ENCODE measurements around the gene PPFIA2.

DNA sequence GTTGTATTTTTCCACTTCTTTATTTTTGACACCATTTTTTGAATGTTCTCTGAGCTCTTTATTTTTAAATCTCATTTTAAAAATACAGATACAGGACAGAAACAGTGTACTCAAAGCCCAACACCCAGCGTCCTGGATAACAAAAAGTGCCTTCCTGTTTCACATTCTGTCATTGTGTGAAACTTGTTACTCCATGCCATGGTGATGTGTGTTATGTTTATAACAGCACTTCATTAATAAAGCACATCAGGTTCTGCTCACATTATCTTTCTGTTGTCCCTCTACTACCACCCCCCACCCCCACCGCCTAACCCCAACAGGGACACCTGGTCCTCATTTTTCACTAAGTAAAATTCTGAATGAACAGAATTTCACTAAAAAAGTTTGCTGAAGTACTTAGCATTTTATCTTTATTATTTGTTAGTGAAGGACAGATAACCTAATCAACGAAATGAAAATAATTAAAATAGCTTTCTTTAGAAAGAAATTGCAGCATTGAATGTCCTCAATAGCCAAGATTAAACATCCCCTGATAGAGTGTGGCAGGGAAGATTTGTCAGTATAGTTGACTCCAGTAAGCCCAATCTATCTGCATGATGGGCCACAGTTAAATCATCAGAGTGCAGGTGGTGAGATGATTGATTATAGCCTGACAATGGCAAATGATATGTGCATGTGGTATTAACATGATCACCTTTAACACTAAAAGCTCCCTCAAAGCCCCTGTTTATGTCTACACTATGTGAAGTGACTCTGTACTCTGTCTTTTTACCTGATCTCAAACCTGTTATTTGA, 527.4 kb downstream of the PPFIA2 start:
- TF ChIP-seq, protein P1, sequence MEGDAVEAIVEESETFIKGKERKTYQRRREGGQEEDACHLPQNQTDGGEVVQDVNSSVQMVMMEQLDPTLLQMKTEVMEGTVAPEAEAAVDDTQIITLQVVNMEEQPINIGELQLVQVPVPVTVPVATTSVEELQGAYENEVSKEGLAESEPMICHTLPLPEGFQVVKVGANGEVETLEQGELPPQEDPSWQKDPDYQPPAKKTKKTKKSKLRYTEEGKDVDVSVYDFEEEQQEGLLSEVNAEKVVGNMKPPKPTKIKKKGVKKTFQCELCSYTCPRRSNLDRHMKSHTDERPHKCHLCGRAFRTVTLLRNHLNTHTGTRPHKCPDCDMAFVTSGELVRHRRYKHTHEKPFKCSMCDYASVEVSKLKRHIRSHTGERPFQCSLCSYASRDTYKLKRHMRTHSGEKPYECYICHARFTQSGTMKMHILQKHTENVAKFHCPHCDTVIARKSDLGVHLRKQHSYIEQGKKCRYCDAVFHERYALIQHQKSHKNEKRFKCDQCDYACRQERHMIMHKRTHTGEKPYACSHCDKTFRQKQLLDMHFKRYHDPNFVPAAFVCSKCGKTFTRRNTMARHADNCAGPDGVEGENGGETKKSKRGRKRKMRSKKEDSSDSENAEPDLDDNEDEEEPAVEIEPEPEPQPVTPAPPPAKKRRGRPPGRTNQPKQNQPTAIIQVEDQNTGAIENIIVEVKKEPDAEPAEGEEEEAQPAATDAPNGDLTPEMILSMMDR (IDR thresholded peaks at IDR 0.05): no peak
- no peak for TF ChIP-seq POLR2A (IDR thresholded peaks at IDR 0.05)

Data from Peyer's patch (tissue), 4 donors.